Adipocyte (in vitro differentiated cells): ENCODE data around the gene TAS1R3.
"Not testable (repeated sequence)": the region's sequence is repeated elsewhere in the genome, so short reads cannot be mapped to it uniquely, and the experiment has no call there.

Source experiments
- DNase-seq: peaks from one replicate; pipeline ENCODE4 v3.0.0-alpha.2; 2015; ENCODE audit warnings: low read depth
- H3K27me3 ChIP-seq: replicated peaks from 2 replicates; pipeline ENCODE4 v1.7.0; 2013; ENCODE audit warnings: mild to moderate bottlenecking, low read length, moderate library complexity; ENCODE audit not compliant: control insufficient read depth, insufficient read depth
- H3K36me3 ChIP-seq: 2 replicates; pipeline ENCODE4 v1.7.0; 2013; ENCODE audit warnings: low read length, mild to moderate bottlenecking, moderate library complexity; ENCODE audit not compliant: control insufficient read depth, insufficient read depth, severe bottlenecking
- H3K4me1 ChIP-seq: 2 replicates; pipeline ENCODE4 v1.7.0; 2013; ENCODE audit warnings: mild to moderate bottlenecking, low read length, moderate library complexity; ENCODE audit not compliant: control insufficient read depth, insufficient read depth
- H3K4me3 ChIP-seq: 2 replicates; pipeline ENCODE4 v1.7.0; 2013; ENCODE audit warnings: mild to moderate bottlenecking, low read length, moderate library complexity
- H3K9ac ChIP-seq: 2 replicates; pipeline ENCODE4 v1.7.0; 2013; ENCODE audit warnings: mild to moderate bottlenecking, low read length, moderate library complexity
- H3K9me3 ChIP-seq: 2 replicates; pipeline ENCODE4 v1.7.0; 2013; ENCODE audit warnings: mild to moderate bottlenecking, low read length, moderate library complexity; ENCODE audit not compliant: control insufficient read depth

TAS1R3 gene

GRCh38 chr1:1313500-1314236, 17.4 kb upstream of the TAS1R3 start:
- H3K9ac ChIP-seq, result no peak overlapping the region
- no peaks in the 10 kb centered on the region for H3K9me3 ChIP-seq
- H3K4me1 ChIP-seq, result peaks cover 19% of the 10 kb centered on the region
- H3K27me3 ChIP-seq, result no peaks in the 10 kb centered on the region
- no peak overlapping the region for H3K4me3 ChIP-seq
- DNase-seq, result no peak
- peaks cover 51% of the 10 kb centered on the region for H3K36me3 ChIP-seq

GRCh38 chr1:1314237-1314586, 16.9 kb upstream of the TAS1R3 start:
- Histone ChIP-seq H3K36me3 (peaks cover 56% of the 10 kb centered on the region), H3K9ac (no peak overlapping the region), H3K4me1 (peaks cover 23% of the 10 kb centered on the region), H3K9me3 (no peaks in the 10 kb centered on the region), H3K27me3 (no peaks in the 10 kb centered on the region), H3K4me3 (no peak overlapping the region)
- no peak for DNase-seq

- Histone ChIP-seq H3K4me3 (no peak overlapping the region), H3K9ac (no peak overlapping the region), H3K4me1 (peaks cover 17% of the 10 kb centered on the region), H3K9me3 (no peaks in the 10 kb centered on the region), H3K27me3 (no peaks in the 10 kb centered on the region), H3K36me3 (peaks cover 60% of the 10 kb centered on the region)
- DNase-seq, result no peak
These were observed 16.3 kb upstream of the TAS1R3 start for GRCh38 chr1:1314678-1315335.

GRCh38 chr1:1315435-1315954, 15.6 kb upstream of the TAS1R3 start:
- H3K4me3 ChIP-seq, result no peak overlapping the region
- no peak for DNase-seq
- peaks cover 57% of the 10 kb centered on the region for H3K36me3 ChIP-seq
- peaks cover 17% of the 10 kb centered on the region for H3K4me1 ChIP-seq
- no peaks in the 10 kb centered on the region for H3K27me3 ChIP-seq
- H3K9me3 ChIP-seq, result no peaks in the 10 kb centered on the region
- no peak overlapping the region for H3K9ac ChIP-seq

- not testable (repeated sequence) for H3K9ac ChIP-seq, H3K4me3 ChIP-seq, DNase-seq, H3K27me3 ChIP-seq, H3K9me3 ChIP-seq
- Histone ChIP-seq H3K4me1 (peaks cover 23% of the 10 kb centered on the region), H3K36me3 (peaks cover 51% of the 10 kb centered on the region)
These were observed 14.9 kb upstream of the TAS1R3 start for GRCh38 chr1:1316199-1316598.

- Histone ChIP-seq H3K9ac (no peak overlapping the region), H3K9me3 (no peaks in the 10 kb centered on the region), H3K4me3 (no peak overlapping the region), H3K27me3 (no peaks in the 10 kb centered on the region), H3K36me3 (peaks cover 41% of the 10 kb centered on the region), H3K4me1 (peaks cover 27% of the 10 kb centered on the region)
- no peak for DNase-seq
These were observed 13.7 kb upstream of the TAS1R3 start for GRCh38 chr1:1317420-1317819.

- Histone ChIP-seq H3K36me3 (peaks cover 34% of the 10 kb centered on the region), H3K9me3 (no peaks in the 10 kb centered on the region), H3K27me3 (no peaks in the 10 kb centered on the region), H3K4me1 (peaks cover 30% of the 10 kb centered on the region), H3K9ac (peak overlapping the region; percentile 39), H3K4me3 (no peak overlapping the region)
- peak; percentile 93 for DNase-seq
These were observed 12.9 kb upstream of the TAS1R3 start for GRCh38 chr1:1318131-1318652.

GRCh38 chr1:1318777-1319645, 12.1 kb upstream of the TAS1R3 start:
- no peaks in the 10 kb centered on the region for H3K27me3 ChIP-seq
- no peak overlapping the region for H3K4me3 ChIP-seq
- H3K9me3 ChIP-seq, result no peaks in the 10 kb centered on the region
- H3K4me1 ChIP-seq, result peaks cover 34% of the 10 kb centered on the region
- H3K36me3 ChIP-seq, result peaks cover 25% of the 10 kb centered on the region
- H3K9ac ChIP-seq, result peak overlapping the region; percentile 39
- DNase-seq, result no peak

- Histone ChIP-seq H3K27me3 (no peaks in the 10 kb centered on the region), H3K4me1 (peaks cover 34% of the 10 kb centered on the region), H3K4me3 (no peak overlapping the region), H3K9ac (no peak overlapping the region), H3K9me3 (no peaks in the 10 kb centered on the region), H3K36me3 (peaks cover 19% of the 10 kb centered on the region)
- no peak for DNase-seq
These were observed 11.5 kb upstream of the TAS1R3 start for GRCh38 chr1:1319646-1319941.

- DNase-seq, result no peak
These were observed 10.2 kb upstream of the TAS1R3 start for GRCh38 chr1:1320666-1321448.

More at GRCh38 chr1:1320666-1321448, 10.2 kb upstream of the TAS1R3 start:
- Histone ChIP-seq H3K9me3 (no peaks in the 10 kb centered on the region), H3K36me3 (peaks cover 15% of the 10 kb centered on the region), H3K27me3 (no peaks in the 10 kb centered on the region), H3K4me1 (peaks cover 42% of the 10 kb centered on the region), H3K4me3 (no peak overlapping the region), H3K9ac (peak overlapping the region; percentile 39)
